Activated naive CD4-positive, alpha-beta T cell treated with Interleukin-2 at 50 U/mL for 16 hours (primary cell): ENCODE measurements around the gene UNC45B.
"Not testable (repeated sequence)": the region's sequence is repeated elsewhere in the genome, so short reads cannot be mapped to it uniquely, and the experiment has no call there.

Experiments
- DNase-seq: peaks from one replicate; pipeline ENCODE4 v3.0.0-alpha.2; 2020

Gene UNC45B, protein sequence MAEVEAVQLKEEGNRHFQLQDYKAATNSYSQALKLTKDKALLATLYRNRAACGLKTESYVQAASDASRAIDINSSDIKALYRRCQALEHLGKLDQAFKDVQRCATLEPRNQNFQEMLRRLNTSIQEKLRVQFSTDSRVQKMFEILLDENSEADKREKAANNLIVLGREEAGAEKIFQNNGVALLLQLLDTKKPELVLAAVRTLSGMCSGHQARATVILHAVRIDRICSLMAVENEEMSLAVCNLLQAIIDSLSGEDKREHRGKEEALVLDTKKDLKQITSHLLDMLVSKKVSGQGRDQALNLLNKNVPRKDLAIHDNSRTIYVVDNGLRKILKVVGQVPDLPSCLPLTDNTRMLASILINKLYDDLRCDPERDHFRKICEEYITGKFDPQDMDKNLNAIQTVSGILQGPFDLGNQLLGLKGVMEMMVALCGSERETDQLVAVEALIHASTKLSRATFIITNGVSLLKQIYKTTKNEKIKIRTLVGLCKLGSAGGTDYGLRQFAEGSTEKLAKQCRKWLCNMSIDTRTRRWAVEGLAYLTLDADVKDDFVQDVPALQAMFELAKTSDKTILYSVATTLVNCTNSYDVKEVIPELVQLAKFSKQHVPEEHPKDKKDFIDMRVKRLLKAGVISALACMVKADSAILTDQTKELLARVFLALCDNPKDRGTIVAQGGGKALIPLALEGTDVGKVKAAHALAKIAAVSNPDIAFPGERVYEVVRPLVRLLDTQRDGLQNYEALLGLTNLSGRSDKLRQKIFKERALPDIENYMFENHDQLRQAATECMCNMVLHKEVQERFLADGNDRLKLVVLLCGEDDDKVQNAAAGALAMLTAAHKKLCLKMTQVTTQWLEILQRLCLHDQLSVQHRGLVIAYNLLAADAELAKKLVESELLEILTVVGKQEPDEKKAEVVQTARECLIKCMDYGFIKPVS

DNA sequence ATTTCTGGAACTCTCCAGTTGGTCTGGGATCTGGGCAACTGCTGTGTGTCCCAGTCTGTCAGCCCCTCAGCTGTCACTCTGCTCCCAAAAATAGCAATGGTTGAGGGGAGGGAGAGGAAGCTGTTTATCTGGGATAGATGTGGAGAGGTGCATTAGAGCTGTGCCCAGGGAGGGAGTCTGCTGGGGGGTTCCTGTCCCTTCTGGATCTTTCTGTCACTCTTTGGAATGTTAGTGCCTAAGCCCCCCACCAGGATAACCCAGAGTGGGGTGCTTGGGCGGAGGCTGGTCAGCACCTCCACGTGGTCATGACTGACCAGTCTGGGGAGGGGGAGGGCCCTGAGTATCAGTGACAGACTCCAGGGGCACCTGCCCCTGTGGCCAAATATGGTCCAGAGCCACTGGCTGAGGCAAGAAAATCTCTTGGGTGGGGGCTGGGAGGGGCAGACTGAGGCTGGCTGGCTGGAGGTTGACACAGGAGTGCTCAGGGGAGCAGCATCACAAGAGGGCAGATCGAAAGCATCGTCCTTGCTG, at the start of gene UNC45B:
TSS of gene UNC45B (plus strand) at position 443 of the 531 bp plus-strand sequence. CDS start 447 bp downstream, outside the sequence.
- DNase-seq = no peak

DNA sequence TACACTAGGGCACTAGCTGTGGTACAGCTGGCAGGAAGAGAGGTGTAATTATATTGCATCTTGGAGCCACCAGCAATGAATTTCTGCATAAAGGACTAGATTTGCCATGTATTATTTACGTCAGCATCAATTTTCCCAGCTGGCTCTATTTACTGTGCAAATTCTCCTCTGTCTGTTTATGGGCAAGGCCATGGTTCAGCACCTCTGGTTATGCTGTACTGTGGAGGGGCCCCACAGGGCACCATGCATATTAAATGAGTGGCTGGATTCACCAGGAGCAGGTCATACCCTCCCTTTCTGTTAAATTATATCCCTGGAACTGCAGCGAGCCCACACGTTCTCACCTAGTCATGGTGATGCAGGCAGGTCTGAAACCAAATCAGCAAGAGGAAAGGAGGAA, 47.7 kb upstream of the UNC45B start:
- no peak for DNase-seq

DNA sequence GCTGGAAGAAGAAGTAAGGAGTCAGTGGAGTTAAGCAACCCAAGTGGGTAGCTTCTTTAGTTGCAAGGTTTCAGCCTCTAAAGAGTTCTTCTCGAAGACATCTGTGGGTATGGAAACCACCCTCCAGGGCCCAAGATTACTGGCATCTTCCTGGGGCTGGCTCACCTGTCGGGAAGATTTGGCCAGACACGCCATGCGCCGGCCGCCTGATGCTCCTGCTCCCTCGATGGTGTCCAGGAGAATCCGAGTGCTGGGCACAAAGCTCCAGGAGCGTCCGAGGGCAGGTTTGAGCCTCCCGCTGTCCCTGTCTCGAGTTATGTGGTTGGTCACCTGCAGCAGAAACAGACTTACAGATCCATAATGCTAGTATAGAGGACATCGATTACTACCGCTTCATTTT, 46.6 kb upstream of the UNC45B start:
- DNase-seq = no peak

DNA sequence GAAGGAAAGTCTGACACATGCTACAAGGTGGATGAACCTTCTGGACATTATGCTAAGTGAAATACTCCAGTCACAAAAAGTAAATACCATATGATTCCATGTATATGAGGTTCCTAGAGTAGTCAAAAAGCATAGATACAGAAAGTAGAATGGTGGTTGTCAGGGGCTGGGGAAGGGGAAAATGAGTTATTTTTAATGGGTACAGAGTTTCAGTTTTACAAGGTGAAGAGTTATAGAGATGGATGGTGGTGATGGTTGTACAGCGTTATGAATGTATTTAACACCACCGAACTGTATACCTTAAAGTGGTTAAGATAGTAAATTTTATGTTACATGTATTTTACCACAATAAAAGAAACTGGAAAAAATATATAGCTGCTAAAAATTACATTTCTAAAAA, 45.9 kb upstream of the UNC45B start:
- no peak for DNase-seq

DNA sequence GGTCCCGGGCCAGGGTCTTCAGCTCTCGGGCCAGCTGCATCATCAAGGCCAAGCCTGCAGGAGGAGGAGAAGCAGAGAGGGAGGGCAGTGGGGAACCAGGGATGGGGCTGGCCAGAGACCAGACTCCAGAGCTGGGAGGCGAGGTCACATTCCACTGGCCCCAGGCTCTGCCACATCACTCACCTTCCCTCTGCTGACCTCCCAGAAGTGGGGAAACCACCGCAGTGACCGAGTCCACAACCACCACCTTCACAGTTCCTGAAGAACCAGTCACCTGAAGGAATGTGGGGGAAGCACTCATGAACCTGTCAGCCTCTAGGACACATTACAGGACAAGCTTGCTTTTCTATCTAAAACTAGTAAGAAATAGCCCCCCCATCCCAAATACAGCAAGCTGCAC, 44.3 kb upstream of the UNC45B start:
- DNase-seq = no peak

DNA sequence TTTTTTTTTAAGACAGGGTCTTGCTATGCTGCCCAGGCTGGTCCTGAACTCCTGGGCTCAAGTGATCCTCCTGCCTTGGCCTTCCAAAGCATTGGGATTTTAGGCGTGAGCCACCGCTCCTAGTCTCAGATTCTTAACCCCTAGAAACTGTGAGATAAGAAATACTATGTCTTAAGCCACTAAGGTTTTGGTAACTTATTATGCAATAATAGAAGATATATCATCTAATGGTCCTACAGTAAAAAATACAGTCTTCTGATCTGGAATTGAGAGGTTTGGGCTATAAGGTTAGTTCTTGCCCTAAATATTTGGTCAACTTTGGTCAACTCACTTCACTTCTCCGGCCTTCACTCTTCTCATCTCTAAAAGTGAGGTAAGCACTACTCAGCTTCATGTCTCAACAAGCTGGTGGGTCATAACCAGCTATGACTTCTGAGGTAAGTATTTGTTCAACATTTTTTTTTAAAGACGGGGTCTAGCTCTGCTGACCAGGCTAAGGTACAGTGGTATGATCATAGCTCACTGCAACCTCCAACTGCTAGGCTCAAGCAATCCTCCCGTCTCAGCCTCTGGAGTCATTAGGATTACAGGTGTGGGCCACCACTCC, 42.7 kb upstream of the UNC45B start:
- DNase-seq = no peak

DNA sequence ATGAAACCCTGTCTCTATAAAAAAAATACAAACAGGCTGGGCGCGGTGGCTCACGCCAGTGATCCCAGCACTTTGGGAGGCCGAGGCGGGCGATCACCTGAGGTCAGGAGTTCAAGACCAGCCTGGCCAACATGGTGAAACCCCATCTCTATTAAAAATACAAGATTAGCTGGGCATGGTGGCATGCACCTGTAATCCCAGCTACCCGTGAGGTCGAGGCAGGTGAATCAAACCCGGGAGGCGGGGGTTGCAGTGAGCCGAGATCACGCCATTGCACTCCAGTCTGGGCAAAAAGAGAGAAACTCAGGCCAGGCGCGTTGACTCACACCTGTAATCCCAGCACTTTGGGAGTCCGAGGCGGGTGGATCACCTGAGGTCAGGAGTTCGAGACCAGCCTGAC, 36.8 kb upstream of the UNC45B start:
- DNase-seq = not testable (repeated sequence)

DNA sequence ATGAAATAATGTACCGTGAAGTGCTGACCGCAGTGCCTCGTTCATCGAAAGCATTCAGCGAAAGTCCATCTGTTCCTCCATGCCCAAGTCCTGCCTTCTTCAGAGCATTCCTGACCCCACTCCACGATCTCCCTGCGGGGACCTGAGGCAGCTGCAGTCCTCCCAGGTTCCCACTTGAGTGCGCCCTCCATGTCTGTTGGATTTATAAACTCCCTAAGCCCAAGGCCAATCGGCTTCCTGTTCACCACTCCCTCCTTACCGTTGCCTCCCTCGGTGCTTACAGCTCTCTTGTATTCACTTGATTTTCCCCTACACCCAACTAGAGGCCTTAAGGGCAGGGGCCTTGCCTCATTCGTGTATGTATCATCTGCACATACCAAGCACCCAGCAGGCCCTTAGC, 30.8 kb upstream of the UNC45B start:
- no peak for DNase-seq

DNA sequence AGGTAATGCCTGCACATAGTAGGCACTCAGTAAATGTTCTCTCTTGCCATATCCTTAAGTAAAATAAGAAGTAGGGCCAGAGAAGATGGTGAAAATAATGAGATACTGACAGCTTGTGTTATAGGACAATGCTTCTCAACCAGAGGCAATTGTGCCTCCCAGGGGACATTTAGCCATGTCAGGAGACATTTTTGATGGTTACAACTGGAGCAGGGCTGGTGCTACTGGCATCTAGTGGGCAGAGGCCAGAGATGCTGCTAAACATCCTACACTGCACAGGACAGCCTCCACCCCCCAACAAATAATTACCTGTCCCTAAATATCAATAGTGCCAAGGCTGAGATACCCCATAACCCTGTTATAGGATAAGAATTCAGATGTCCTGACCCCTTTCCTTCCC, 29.6 kb upstream of the UNC45B start:
- peak; percentile 35 for DNase-seq

DNA sequence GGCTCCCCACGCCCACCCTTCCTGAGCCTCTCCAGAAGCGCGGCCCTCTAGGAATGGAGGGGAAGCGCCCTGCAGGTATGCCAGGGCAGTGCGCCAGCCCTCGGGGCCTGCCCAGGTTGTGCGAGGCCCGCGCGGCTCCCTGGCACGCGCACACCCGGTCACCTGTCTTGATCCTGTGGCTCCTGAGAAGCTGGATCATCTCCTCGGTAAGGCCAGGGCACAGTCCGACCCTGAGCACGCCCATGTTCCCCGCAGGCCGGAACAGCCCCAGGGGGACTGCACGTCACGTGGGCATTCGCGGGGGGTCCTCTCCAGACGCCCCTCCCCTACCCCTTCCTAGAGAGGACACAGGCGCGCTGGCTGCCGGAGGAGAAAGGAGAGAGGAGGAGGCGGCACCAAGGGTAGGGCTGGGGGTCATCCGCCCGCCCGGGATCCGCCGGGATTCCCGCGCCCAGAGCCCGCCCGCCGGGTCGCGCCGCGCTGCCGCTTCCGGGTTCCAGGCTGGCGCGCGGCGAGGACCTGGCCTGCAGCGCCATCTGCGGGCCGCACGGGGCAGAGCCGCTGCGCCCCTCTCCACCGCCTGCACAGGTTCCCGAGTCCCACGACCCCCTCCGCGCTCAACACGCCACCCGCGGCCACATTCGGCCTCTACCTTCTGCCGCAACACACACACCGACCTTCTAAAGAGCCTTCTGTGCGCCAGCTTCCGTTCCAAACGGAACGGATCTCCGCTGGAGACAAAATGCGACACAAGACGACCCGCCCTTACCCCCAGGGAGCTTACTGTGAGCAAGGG, 28.0 kb upstream of the UNC45B start, which contains the start of gene RAD51D:
TSS of gene RAD51D (minus strand) at position 491 of the 796 bp plus-strand sequence. CDS start at position 244, 247 bp downstream.
- peak; percentile 79 for DNase-seq

DNA sequence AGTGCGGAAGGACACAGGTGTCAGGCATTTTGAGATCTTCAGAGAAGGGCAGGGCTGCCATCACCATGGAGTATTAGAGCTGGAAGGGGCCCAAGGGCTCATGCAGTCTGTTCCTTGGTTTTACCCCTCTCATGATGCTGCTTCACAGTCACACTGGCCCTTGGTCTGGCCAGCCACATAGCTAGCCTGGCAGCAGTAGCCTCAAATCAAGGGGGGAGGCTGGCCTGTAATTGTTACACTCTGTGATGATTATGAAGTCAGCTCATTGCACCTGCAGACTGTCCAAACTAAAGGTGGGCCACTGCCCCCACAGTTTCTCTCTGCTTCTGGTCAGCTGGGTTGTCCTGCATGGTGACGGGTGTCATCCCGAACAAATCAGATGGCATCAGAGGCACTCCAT, 26.3 kb upstream of the UNC45B start, which contains the start of gene FNDC8:
TSS of gene FNDC8 (plus strand) at position 301 of the 400 bp plus-strand sequence. CDS start at position 380, 79 bp downstream.
- DNase-seq = no peak

DNA sequence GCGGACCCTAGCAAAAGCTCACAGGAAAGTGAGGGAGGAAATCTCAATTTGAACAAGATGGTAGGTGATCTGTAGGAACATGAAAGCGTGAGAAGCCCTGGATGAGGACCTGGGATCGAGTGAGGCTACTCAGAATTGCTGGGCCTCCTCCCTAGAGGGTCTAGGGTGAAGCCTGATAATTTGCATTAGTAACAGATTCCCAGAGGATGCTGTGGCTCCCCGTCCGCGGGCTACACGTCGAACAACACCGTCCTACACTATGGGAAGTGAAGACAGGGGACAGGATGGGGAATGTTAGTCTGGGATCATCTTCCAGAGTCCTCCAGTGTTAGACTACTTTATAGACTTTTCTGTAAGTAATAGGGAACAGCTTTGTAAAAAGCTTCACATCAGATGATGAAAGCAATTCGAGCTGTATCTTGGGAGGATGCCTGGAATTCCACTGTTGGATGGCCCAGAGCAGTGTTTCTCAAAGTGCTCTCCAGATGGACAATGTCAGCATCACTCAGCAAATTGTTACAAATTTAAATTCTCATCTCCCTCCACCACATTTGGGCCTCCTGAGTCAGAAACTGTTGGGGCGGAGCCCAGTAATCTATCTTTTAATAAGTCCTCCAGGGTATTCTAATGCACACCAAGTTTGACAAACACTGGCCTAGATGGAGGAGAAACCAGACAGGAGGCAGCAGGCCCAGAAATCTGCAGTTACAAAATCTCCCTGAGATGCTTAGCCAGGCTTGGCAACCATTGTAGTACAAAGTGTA, 19.7 kb upstream of the UNC45B start:
- DNase-seq = no peak

DNA sequence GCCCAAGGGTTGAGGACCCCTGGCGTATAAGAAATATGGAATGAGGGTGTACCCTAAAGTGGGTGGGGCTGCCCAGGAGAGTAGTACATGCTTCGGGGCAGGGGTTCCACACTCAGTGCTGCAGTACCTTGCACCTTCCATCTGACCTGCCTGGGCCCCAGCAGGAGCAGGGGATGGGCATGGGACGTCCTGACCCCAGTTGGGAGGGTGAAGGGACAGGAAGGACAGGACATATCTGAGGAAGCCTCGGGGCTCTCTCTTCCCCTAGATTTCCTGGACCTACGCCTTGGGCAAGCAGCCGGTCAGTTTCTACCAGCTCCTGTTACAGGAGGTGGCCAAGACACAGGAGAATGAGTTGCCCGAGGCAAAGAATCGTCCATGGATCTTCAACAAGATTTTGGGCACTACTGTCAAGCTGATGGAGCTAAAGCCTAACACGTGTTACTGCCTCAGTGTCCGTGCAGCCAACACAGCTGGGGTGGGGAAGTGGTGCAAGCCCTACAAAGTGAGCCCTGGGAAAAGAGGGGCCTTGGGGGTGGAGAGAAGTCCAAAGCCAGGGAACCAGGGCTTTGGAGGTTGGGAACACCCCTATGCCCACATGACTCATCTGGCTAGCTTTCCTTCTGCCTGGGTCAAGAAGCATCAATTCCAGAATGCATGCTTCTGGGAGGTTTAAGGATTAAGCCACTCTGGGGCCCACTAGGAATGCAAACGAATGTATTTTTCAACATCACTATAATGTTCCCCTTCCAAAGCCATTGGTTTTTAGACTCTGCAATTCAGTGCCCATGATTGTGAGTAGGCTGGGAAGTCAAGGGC, 18.3 kb upstream of the UNC45B start:
- no peak for DNase-seq

DNA sequence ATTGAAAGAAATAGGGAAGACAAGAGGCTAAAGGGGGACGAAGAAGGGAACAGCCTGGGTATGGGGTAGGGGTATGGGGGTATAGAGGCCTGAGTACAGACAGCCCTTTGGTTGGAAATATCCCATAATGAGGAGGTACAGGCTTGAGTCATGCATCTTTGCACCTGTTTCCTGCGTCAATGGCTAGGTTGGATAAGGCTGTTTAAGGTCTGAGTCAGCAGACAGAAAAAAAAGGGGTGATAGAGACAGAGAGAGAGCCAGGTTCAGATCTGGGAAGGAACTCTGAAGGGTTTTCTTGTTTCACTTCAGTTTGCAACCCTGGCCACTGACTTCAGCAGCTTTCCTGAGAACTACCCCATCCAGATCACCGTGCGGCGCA, 17.7 kb upstream of the UNC45B start:
- no peak for DNase-seq

DNA sequence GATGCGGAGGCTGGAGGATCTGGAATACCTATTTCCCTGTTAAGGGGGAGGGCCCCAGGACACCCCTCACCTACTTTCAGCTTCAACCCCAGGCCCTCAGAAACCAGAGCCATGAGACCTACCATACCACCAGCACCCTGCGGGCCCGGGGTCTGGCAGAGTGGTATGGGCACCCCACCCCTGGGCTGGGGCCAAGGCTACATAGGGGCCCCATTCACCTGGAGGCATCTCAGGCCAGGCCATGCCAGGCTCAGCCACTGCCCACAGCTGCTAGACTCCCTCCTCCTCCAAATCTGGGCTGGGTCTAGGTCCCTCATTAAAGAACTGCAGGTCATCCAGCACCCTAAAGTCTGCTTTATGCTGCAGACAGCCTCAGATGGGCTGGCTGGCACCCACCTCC, 17.2 kb upstream of the UNC45B start:
- no peak for DNase-seq

DNA sequence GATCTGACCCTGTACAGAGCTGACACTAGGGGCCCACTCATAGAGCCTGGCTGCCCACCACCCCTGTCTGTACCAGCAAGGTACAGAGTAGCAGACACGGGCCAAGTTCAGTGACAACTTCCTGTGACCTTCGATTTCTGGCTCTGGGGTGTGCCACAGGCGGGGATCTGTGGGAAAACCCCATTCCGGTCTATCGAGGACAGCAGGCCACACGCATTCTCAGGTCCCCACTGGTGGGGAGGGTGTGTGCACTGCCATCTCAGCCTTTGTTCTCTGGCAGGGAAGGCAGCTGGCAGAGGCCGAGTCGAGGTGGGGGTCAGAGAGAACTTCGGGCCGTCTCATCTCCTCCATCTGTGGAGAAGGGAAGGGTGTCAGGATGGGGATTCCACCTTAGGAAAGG, 15.5 kb upstream of the UNC45B start:
- DNase-seq = no peak

DNA sequence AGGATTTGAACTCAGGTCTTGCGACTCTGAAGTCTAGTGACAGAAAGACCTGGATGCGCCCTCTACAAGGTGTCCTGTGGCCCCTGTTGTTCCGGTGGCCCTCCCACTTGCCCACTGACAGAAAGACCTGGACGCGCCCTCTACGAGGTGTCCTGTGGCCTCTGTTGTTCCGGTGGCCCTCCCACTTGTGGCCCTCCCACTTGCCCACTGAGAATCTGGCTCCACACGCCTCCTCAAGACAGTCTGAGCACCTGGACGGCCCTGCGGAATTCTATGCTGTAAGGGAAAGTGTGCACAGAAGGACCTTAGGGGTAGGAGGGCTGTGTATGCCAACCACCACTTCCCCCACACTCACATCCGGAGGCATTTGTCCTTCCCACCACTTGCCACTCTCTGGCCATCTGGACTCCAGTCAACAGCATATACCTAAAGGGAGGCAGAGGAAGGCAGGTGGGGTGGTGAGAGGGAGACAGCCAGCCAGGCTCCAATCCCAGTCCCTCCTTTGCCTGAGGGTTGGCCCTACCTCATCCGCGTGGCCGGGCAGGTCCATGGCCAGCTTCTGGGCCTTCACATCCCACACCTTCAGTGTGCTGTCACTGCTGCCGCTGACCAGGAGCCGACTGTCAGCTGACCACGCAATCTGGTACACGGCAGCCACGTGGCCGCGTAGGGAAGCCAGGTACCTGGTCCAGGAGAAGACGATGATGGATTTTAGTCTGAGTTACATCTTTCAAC, 14.6 kb upstream of the UNC45B start:
- DNase-seq = no peak

DNA sequence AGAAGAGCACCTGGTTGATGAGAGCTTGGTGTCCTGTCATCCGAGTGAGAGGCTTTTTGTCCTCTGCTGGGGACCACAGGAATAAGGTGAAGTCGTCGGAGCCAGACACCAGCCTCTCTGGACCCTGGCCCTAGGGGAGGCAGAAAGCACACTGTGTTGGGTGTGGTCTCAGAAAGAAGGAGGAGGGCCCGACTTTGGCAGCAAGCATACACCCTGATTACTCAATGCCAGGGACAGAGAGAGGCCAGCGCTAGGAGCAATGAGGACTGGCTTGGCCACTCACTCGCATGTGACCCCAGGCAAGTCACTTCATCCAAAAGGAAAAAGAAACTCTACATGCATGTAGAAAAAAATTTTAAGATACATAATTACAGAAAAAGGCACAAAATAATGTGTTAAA, 12.3 kb upstream of the UNC45B start:
- no peak for DNase-seq

DNA sequence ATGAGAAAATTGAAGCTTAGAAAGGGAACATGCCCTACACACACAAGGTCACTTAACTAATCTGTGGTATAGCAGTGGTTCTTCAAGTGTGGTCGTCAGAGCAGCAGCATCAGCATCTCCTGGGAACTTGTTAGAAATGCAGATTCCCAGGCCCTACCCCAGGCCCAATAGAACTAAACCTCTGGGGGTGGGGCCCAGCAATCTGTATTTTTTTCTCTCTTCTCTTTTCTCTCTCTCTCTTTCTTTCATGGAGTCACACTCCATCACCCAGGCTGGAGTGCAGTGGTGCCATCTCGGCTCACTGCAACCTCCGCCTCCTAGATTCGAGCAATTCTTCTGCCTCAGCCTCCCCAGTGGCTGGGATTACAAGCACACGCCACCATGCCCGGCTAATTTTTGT, 9.4 kb upstream of the UNC45B start:
- DNase-seq = no peak
